ES-I3 (cell line): Measurements from ENCODE around the gene GUCD1.

Source experiments
- H3K36me3 ChIP-seq: 2 replicates; pipeline ENCODE4 v1.6.1; 2013; ENCODE audit warnings: mild to moderate bottlenecking, low read length, control low read depth, moderate library complexity; ENCODE audit not compliant: insufficient read depth
- H3K4me1 ChIP-seq: 2 replicates; pipeline ENCODE4 v1.6.1; 2013; ENCODE audit warnings: mild to moderate bottlenecking, control low read depth, low read length; ENCODE audit not compliant: insufficient read depth
- H3K9ac ChIP-seq: 2 replicates; pipeline ENCODE4 v1.6.1; 2013; ENCODE audit warnings: low read depth, mild to moderate bottlenecking, low read length, moderate library complexity
- H3K9me3 ChIP-seq: 2 replicates; pipeline ENCODE4 v1.6.1; 2013; ENCODE audit warnings: mild to moderate bottlenecking, low read length, moderate library complexity; ENCODE audit not compliant: control insufficient read depth, insufficient read depth

Gene GUCD1

GRCh38 chr22:24502034-24502433 lies 52.9 kb downstream of the GUCD1 start:
- peaks cover 12% of the 10 kb centered on the region for H3K4me1 ChIP-seq
- no peaks in the 10 kb centered on the region for H3K36me3 ChIP-seq
- H3K9ac ChIP-seq = no peak overlapping the region
- no peaks in the 10 kb centered on the region for H3K9me3 ChIP-seq

GRCh38 chr22:24501301-24502005 lies 53.5 kb downstream of the GUCD1 start:
- Histone ChIP-seq H3K4me1 (peaks cover 7% of the 10 kb centered on the region), H3K36me3 (no peaks in the 10 kb centered on the region), H3K9me3 (no peaks in the 10 kb centered on the region), H3K9ac (no peak overlapping the region)

GRCh38 chr22:24500277-24500820 lies 54.6 kb downstream of the GUCD1 start:
- Histone ChIP-seq H3K9ac (no peak overlapping the region), H3K9me3 (no peaks in the 10 kb centered on the region), H3K4me1 (peaks cover 3% of the 10 kb centered on the region), H3K36me3 (no peaks in the 10 kb centered on the region)

- Histone ChIP-seq H3K9me3 (no peaks in the 10 kb centered on the region), H3K36me3 (no peaks in the 10 kb centered on the region), H3K4me1 (peaks cover 3% of the 10 kb centered on the region), H3K9ac (no peak overlapping the region)
Measured at GRCh38 chr22:24499706-24500276, 55.1 kb downstream of the GUCD1 start.

- no peaks in the 10 kb centered on the region for H3K36me3 ChIP-seq
- peaks cover 3% of the 10 kb centered on the region for H3K4me1 ChIP-seq
- H3K9me3 ChIP-seq = no peaks in the 10 kb centered on the region
- H3K9ac ChIP-seq = no peak overlapping the region
Measured at GRCh38 chr22:24498824-24499223, 56.1 kb downstream of the GUCD1 start.

- Histone ChIP-seq H3K9me3 (no peaks in the 10 kb centered on the region), H3K4me1 (peaks cover 3% of the 10 kb centered on the region), H3K9ac (no peak overlapping the region), H3K36me3 (no peaks in the 10 kb centered on the region)
Measured at GRCh38 chr22:24497841-24498258, 57.1 kb downstream of the GUCD1 start.

GRCh38 chr22:24496661-24497060 lies 58.3 kb downstream of the GUCD1 start:
- Histone ChIP-seq H3K9me3 (no peaks in the 10 kb centered on the region), H3K4me1 (no peaks in the 10 kb centered on the region; the same call in 1 of the 2 replicates), H3K36me3 (no peaks in the 10 kb centered on the region), H3K9ac (no peak overlapping the region)

GRCh38 chr22:24496234-24496633 lies 58.7 kb downstream of the GUCD1 start:
- H3K4me1 ChIP-seq = no peaks in the 10 kb centered on the region; the same call in 1 of the 2 replicates
- H3K9ac ChIP-seq = no peak overlapping the region
- no peaks in the 10 kb centered on the region for H3K36me3 ChIP-seq
- H3K9me3 ChIP-seq = no peaks in the 10 kb centered on the region

- no peak overlapping the region for H3K9ac ChIP-seq
- no peaks in the 10 kb centered on the region for H3K36me3 ChIP-seq
- H3K9me3 ChIP-seq = no peaks in the 10 kb centered on the region
- H3K4me1 ChIP-seq = no peaks in the 10 kb centered on the region; the same call in 1 of the 2 replicates
Measured at GRCh38 chr22:24495365-24495675, 59.6 kb downstream of the GUCD1 start.

- peak within 1 kb of the TSS; percentile 66; the same call in 1 of the 2 replicates for H3K9ac ChIP-seq
- no peaks in the 10 kb centered on the region for H3K9me3 ChIP-seq
- H3K4me1 ChIP-seq = no peaks in the 10 kb centered on the region; the same call in 1 of the 2 replicates
- H3K36me3 ChIP-seq = no peaks in the 10 kb centered on the region
Measured at GRCh38 chr22:24494528-24495364, 60.2 kb downstream of the GUCD1 start, which contains the start of gene UPB1. Gene UPB1, plus strand, starts transcription at chr22:24495332. Its CDS starts 72 bp downstream, at chr22:24495404.

GRCh38 chr22:24494167-24494527 lies 60.8 kb downstream of the GUCD1 start:
- Histone ChIP-seq H3K4me1 (no peaks in the 10 kb centered on the region; the same call in 1 of the 2 replicates), H3K9ac (peak overlapping the region; percentile 66; the same call in 1 of the 2 replicates), H3K36me3 (no peaks in the 10 kb centered on the region), H3K9me3 (no peaks in the 10 kb centered on the region)

- H3K9me3 ChIP-seq = no peaks in the 10 kb centered on the region
- no peak overlapping the region for H3K9ac ChIP-seq
- no peaks in the 10 kb centered on the region for H3K36me3 ChIP-seq
- no peaks in the 10 kb centered on the region; the same call in 1 of the 2 replicates for H3K4me1 ChIP-seq
Measured at GRCh38 chr22:24492391-24492790, 62.5 kb downstream of the GUCD1 start.
